ENCODE measurements around the gene CALHM5.

The CALHM5 gene

DNA sequence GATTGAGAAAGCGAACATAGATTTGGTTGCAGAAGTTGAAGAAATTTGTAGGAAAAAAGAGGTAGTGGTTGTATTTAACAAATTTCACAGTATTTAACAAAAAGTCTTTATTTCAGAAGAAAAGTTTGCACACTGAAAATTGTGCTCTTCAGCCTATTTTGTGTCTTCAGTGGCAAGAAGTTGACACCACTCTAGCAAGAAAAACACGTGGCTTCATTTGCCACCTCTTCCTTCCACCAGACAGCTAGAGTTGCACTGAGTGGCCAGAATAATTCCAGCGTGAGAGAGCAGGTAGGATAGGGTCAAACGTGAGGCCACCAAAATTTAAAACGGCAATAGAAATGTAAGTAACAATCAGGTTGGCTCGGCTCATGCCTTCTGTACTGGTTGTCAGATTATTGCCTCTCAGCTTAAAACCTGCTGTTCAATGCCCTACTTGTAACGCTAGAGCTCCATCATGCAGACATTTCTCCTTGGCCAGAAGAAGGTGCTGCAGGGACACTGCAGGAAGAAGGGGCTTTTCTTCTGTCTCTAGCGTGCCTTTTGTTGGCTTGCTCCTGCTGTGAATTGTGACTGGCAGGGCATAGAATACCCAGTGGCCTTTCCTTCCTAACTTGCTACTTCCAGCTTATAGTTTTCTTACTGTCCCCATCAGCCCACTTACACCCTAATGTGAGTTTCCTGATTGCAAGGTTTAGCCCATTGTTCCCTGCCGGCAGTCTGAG, 22.0 kb downstream of the CALHM5 start:
- TF ChIP-seq ZFX (IDR thresholded peaks at IDR 0.05) = no peak
- TF ChIP-seq, protein P1, sequence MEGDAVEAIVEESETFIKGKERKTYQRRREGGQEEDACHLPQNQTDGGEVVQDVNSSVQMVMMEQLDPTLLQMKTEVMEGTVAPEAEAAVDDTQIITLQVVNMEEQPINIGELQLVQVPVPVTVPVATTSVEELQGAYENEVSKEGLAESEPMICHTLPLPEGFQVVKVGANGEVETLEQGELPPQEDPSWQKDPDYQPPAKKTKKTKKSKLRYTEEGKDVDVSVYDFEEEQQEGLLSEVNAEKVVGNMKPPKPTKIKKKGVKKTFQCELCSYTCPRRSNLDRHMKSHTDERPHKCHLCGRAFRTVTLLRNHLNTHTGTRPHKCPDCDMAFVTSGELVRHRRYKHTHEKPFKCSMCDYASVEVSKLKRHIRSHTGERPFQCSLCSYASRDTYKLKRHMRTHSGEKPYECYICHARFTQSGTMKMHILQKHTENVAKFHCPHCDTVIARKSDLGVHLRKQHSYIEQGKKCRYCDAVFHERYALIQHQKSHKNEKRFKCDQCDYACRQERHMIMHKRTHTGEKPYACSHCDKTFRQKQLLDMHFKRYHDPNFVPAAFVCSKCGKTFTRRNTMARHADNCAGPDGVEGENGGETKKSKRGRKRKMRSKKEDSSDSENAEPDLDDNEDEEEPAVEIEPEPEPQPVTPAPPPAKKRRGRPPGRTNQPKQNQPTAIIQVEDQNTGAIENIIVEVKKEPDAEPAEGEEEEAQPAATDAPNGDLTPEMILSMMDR (conservative IDR thresholded peaks at IDR 0.05) = no peak
- H3K27ac ChIP-seq = no peak overlapping the region

DNA sequence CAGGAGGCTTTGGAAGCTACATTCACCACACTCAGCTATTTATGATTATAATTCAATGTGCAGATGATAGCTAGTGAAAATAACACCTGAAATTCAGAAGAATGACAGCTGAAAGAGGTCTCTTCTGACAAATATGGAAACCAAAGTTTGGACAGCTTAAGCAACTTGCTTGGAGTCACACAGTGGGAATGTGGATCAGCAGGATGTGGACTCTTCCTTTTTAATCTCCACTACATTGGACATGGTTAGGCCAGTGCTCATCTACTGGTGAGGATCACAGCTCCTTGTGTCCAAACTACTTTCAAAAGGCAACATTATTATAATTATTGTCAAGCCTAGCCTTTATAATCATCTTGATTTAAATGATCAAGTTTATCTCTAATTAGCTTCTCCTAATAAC, 23.7 kb downstream of the CALHM5 start:
- H3K27ac ChIP-seq = no peak overlapping the region
- TF ChIP-seq ZFX (IDR thresholded peaks at IDR 0.05) = no peak
- TF ChIP-seq, protein P1 (conservative IDR thresholded peaks at IDR 0.05) = no peak

DNA sequence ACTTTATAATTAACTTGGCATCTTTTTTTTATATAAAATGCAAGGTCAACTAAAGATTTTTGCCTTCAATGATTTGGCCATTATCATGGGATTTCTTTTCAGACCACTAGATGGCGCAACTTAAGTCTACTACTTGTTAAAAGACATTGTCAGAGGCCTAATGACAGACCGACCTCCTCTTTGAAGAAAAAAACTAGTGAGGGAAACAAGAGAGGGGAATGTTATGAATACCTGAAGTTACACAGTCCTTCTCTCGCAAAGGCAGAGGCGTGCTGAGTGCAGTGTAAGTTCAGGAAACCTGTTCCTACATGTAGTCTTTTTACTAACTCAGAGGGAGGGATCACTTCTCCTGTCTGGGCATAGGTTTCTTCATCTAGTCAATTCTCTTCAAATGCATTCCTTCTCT, 24.8 kb downstream of the CALHM5 start:
- H3K27ac ChIP-seq = no peak overlapping the region
- TF ChIP-seq ZFX (IDR thresholded peaks at IDR 0.05) = no peak
- TF ChIP-seq, protein P1 (conservative IDR thresholded peaks at IDR 0.05) = peak; percentile 82

DNA sequence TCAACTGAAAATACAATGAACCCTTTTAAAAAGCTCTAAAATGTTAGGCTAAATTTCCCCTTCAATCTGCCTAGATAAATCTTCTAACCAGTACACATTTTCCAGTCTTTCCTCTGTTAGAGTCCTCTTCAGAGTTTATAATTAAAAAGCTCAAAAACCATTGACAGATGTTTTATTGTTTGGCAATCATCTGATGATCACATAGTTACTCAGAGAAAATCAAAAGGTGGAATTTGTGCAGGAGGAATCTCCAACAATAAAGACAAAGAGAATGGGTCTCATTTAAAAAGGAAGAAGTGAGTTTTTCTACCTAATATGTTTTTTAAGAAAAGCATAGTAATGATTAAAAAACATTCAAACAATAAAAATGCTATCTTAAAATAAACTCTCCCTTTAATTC, 31.0 kb downstream of the CALHM5 start:
- no peak for TF ChIP-seq ZFX (IDR thresholded peaks at IDR 0.05)
- TF ChIP-seq, protein P1 (conservative IDR thresholded peaks at IDR 0.05) = no peak

DNA sequence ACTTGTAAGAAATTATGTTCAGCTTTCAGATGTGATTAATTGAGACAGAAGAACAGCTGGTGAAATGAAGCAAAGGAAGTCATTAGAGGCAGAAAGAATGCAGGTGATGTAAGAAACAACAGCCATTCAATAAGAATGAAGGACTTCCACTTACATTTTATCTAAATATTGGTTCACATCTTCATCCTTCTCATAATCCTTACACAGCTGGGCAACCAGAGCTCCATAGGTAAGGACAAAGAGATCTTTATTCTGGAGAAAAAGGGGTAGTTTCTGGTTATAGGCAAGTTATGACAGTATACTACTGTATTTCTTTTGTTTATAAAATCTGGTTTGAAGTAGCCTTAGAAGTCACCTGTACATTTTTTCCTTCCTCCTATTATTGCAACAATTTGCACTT, 31.7 kb downstream of the CALHM5 start:
- no peak for TF ChIP-seq ZFX (IDR thresholded peaks at IDR 0.05)
- TF ChIP-seq, protein P1 (conservative IDR thresholded peaks at IDR 0.05) = no peak
- H3K27ac ChIP-seq = no peak overlapping the region

More for the DNA sequence above, 31.0 kb downstream of the CALHM5 start:
- H3K27ac ChIP-seq = no peak overlapping the region

DNA sequence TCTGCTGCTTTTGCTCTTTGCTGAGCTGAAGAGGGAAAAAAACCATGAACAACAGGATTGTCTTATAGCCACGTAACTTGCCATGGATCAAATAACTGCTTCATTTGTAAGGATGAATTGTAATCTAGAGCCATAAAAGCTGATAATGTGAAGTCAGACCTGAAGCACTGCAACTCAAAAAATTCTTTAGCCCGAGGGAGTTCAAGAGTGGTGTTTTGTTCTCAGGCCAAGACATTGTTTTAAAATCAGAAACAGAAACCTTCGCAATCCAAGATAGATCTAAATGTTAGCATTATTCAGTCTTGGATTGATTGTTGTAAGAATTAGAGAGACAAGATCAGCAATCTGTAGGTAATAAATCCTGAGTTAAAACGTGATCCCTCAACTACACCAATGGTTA, 34.2 kb downstream of the CALHM5 start, which contains the start of gene TRAPPC3L:
Gene TRAPPC3L (minus strand): TSS at position 34 of the 400 bp plus-strand sequence. CDS start 170 bp downstream, outside the sequence.
- H3K27ac ChIP-seq = no peak within 1 kb of the TSS
- TF ChIP-seq ZFX (IDR thresholded peaks at IDR 0.05) = no peak
- TF ChIP-seq, protein P1 (conservative IDR thresholded peaks at IDR 0.05) = no peak

DNA sequence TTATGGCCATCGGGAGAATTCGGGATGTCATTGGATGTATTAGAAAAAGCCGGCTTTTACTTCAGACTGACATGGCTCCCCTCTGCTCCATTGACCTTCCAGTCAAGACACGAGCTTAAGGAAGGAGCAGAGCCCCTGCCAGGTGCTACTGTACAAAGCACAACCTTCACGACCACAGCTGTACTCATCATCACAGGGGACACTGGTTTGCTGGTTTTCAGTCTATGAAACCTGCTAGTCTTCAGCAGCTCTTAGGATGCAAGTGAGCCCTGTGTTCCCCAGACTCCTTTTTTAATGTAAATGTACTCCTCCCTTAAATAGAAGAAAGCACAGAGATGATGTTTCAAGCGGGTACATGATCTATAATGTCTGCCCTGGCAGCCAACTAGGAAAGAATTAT, 35.9 kb downstream of the CALHM5 start:
- H3K27ac ChIP-seq = no peak overlapping the region
- TF ChIP-seq, protein P1 (conservative IDR thresholded peaks at IDR 0.05) = no peak
- no peak for TF ChIP-seq ZFX (IDR thresholded peaks at IDR 0.05)
